DMS114 treated with DMSO at 0.1 percent for 48 hours (cell line): ENCODE measurements around the gene KDM5B.
"Not testable (repeated sequence)": the region's sequence is repeated elsewhere in the genome, so short reads cannot be mapped to it uniquely, and the experiment has no call there.

Source experiments
- DNase-seq: peaks from one replicate; lab custom pipeline; 2025; ENCODE audit not compliant: unreplicated experiment; lab: John Stamatoyannopoulos, UW

KDM5B gene

DNA sequence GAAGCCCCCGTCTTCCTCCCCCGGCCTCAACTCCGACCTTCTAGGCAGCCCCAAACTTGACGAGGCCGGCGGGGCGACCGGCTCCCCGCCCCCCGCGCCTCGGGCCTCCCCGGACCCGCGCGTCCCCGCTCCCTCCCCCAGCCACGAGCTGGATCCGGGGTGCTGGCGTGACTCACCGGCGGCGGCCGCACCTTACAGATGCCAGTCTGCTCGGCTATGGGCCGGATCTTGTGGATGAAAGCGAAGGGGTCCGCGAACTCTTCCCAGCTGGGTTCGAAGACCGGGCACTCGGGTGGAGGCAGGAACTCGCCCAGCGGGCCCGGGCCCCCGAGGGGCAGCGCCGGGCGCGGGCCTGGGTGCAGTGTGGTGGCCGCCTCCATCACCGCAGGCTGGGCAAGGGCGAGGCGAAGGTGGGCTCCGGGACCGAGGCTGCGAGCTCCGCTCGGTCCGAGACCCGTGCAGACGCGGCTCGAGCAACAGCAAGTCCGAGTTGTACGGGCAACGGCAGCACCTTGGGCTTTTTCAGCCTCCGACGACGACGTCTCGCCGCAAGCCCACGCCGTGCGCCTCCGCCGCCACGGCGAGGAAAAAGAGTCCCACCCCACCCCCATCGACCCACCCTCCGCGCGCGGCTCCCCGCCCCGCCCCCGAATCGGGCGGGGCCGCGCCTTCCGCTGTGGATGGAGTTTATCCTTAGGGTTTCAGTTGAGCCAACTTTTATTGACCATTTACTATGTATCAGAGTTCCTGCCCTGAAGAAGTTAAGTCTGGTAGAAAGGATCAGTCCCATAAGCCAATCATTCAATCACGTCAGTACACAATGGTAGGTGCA, at the start of gene KDM5B:
Gene KDM5B, minus strand, starts transcription at position 496 of the 832 bp plus-strand sequence. Its CDS starts 116 bp downstream, at position 380.
- DNase-seq = no peak

DNA sequence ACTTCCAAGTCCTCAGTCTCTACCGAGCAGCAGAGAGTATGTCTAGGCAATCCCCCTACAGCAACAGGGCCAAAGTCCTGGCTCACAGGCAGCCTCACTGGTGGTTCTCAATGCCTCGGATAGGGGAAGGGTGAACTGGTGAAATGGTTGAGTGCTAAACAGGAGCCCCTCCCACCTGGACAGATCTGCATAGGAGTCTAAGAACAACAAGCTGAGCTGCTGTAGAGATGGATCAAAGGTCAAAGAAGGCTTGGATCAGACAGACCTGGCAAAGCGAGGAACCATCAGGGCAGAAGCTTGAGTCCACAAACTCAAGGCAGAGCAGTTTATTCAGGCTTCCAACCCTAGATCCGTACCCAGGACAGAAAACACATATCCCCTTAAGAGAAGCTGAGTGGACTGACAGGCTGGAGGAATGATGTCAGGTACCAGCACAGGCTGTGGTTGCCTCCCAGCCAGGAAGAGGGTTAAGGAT, 49.0 kb upstream of the KDM5B start:
- DNase-seq = no peak

DNA sequence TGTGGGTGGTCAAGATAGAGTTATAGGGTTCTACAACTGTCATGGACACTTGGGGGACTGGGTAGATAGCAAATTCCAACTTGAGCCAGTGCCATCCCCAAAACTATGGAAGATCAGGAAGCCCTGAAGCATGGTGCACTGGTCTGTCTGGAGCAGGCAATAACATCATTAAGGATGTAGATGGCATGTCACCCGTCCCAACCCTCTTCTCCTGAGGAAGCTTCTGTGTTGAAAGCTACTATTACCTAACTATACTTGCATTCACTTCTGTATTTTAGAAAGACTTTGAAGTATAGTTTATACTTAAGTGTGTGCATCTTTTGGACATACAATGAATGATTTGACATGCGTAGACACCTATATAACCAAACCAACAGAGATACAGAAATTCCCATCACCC, 47.8 kb upstream of the KDM5B start:
- no peak for DNase-seq

DNA sequence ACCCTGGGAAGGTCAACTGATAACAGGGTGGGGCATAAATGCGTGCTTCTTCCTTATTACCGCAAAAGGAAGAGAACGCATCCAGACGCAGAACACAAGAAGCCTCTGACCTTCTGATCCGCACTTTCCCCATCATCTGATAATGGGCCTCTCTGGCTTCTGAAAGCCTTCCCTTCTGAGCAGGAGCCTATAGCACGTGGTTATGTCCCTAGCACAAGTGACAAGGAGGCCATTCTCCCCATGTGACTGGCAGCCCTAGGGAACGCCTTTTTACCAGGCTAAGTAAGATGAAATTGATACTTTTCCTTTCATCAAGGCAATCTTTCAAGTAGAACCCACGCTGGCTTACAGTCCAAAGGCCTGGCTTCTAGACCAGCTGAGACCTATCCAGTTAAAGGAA, 46.6 kb upstream of the KDM5B start:
- no peak for DNase-seq

DNA sequence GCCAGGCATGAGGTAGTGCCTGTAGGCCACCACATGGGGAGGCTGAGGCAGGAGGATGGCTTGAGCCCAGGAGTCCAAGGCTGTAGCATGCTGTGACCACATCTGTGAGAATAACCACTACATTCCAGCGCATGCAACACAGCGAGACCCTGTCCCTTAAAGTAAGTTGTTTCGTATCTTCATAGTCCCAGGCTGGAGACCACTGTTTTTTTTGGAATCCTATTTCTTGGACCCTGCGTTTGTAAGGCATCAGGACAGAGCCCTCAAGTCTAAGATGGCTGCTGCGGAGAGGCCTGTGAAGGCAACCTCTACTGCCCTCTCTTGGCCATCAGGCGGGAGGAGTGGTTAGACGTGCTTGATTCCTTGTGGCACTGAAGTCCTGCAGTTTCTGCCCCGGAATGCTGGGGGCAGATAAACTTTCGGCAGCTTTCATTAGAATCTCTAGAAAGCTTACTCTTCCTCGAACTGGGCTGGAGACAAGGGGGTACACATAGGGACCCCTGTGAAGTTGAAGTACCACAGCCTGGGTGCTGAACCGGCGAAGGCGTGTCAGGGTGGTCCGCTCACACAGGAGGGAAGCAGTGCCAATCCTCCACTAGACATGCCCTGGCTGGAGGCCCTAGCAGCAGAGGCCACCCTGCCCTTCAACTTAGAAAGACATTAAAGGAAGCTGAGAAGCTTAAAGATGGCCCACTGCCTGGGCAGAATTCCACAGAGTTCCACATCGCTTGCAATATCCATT, 44.1 kb upstream of the KDM5B start:
- DNase-seq = peak; percentile 45

DNA sequence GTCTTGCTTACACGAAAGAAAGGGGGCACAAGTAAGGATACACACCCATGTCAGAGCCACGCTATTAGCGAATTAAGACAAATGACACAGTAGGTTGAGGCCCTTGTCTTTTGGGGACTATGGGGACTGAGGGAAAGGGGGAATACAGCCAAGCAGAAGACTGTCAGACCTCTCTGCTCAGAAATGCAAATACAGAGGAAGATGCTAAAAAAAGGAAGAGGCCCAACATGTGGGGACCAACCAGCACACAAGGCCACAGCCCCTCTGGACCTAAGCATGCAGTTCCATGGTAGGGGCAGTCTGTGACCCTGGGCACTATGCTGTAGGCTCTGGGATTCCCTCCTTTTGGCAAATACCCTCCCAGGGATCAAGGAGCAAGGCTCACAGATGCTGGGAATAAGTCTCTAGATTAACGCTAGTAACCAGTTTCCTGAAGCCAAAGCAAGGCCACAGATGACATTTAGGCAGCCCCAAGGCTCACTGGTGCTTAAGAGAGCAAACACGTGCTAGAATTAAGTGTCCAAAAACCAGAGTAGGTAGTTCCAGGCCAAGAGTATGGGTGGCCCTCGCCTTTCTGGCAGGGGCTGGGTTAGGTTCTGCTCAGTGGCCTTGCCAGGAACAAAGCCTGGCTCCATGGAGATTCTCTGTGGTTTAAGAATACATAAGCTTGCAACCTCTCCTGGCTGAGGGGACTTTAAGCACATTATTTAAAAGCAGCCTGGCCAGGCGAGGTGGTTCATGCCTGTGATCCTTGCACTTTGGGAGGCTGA, 42.6 kb upstream of the KDM5B start:
- no peak for DNase-seq

DNA sequence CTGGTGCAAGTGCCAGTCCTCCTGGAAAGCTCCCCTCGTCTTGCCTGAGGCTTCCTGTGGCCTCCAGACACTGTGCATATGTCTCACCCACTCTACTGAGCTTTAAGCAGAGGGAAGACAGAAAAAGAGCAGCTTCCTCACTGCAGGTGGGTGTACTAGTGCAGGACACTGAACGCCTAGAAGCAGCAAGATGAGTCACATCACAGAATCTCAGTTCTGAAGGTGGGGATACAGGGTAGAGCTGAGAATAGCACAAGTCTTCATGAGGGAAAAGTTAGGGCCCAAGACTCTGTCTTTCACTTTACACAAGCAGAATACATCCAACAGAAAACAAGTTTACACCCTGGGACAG, 39.9 kb upstream of the KDM5B start:
- DNase-seq = no peak

DNA sequence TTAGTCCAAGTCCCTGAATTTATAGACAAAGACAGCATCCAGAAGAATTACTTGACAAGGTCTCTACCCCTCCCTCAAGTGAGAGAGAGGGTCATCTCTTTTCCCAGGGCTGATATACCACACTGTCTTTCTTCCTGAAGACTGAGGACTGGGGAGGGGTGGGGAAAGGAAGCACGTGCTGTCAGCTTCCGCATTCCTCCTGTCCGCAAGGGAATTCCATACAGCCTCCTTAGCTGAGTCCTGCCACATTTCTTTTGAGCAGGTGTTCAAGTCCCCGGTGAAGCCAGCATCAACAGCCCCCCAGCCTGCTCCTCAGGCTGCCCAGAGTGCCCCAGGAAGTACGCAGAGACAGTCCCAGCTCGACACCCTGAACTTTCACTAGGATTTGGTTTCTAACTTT, 36.7 kb upstream of the KDM5B start:
- no peak for DNase-seq

DNA sequence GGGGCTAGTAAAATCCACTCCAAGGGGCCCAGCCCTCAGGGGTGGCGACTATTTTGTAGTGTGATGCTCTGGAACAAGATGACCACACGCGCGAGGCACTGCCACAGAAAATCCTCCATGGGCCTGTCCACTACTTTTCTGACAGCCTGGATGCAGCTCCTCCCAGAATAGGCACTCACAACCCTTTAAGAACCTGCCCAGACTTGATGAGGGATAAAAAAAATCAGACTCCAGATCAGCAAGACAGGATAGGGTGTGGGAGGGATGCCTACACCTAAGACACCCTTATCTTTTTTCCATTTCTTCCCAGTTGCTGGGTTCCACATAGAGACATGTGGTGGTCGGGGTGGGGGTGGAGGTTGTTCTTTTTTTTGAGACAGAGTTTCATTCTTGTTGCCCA, 36.0 kb upstream of the KDM5B start:
- DNase-seq = no peak

DNA sequence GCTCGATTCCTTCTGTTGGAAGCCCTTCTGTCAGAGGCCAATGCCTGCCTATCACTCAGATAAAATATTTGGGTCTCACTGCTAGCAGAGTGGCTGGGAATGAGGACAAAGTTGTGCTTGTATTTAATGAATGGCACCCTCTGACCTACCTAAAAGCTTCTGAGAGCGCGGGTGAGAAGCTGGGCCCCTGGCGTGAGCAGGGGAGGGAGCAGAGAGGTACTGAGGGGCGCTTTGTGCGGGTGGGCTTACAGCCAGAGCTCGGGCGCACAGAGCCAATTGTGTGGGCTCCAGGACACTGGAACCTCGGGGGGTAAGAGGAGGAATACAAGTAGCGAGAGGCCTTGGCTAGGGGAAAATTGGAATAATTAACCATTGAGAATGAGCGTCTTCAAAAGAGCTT, 34.9 kb upstream of the KDM5B start:
- no peak for DNase-seq

DNA sequence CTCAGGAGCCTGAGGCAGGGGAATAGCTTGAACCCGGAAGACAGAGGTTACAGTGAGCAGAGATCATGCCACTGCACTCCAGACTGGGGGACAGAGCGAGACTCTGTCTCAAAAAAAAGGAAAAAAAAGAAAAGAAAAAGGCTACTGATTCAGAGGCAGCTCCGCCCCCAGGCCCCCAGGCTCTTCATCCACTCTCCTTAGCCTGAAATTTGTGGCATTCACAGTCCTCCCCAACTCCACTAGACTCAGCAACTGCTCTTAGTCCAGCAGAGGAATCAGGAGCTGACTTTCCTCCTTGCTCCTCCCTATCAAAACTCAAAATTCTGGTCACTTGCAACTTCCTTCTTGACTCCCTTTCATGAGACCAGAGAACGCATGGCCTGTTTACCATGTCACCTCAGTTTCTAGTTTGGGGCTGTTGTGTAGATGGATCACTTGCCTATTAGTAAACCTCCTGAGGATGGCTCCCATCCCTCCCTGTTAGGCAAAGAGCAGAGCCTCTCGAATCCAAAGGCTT, 29.6 kb upstream of the KDM5B start:
- DNase-seq = no peak

DNA sequence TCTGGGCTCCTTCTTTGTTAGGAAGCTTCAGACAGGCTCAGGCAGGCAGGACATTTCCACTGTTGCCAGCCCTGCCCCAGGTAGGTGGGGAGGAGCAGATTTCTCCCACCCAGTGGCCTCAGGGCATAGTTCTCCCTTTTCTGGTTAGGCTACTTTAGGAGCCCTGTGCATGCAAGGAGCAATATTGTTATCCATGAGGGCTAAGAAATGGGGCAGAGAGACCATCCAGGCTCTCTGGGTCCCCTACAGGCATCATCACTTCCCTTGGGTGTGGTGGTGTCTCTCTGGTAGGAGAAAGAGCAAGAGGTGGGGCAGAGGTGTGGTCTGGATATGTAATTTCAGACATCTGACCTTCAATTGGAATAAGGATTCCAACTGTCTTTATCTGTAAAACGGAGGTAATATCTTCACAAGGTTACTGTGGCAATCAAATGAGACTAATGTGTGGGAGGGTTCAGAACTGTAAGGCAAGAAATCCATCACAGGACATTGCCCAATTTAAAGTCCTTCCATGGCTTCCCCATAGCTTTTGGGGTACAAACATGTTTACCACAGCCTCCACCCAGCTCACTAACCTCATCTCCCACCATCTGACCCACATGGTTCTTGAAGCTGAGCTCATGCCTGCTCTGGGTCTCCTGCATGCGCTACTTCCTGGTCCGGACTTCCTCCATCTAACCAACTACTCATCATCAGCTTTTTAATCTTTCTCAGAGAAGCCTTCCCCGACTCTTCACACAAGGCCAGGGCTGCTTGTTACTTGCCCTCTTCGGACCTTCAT, 28.6 kb upstream of the KDM5B start:
- no peak for DNase-seq

DNA sequence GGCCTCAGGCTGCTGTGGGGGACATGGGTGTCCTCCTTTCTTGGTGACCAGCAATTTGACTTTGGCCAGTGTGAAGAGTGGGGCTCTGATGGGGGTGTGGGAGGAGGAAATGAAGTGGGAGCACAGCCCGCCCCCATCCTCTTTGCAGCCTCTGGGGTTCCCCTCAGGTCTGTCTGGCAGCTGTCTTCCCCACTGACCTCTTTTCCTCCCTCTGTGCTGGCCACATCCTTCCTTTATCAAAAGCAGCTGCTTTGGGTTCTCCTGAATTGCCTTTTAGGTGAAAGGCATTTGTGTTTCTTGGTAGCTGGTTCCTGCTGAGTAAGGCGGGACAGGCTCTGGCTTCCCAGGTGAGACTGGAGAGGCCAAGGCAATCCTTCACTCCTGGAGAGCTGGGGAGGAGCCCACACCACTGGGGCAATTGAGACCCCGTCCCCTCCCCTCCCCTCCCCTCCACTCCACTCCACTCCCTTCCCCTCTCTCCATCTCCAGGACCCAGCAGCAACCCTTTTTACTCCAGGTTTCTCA, 27.4 kb upstream of the KDM5B start:
- no peak for DNase-seq

DNA sequence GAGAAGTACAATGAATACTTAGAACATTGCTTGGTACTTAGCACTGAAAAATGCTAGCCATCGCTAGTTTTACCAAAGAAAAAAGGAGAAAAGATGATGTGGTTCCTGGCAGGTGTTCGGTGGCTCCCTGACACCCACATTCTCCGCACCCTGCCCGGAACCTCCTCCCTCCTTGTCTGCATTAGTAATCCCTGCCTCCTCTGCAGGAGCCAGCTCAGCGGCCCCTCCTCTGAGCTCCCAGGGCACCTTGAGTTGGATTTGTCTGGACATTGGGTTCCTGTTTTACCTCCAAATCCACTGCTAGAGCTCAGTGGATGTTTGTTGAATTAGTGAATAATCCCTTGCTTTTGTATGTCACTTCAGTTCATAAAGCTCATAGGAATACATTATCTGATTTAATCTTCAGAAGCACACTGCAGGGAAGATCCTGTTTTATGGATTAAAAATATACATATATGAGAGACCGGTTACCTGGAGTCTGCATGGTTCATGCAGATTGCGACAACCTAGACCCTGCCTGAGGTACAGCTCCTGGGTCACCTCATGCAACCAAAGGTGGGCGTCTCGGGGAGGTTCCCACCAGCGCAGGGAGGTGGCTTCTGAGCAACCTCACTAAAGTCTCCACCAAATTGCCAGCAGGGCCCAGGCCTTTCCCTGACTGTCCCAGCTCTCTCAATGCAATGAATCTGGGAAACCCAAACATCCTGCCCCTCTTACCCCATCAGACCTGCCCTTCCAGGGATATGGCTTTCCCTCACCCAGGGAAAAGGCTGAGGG, 26.7 kb upstream of the KDM5B start:
- no peak for DNase-seq

DNA sequence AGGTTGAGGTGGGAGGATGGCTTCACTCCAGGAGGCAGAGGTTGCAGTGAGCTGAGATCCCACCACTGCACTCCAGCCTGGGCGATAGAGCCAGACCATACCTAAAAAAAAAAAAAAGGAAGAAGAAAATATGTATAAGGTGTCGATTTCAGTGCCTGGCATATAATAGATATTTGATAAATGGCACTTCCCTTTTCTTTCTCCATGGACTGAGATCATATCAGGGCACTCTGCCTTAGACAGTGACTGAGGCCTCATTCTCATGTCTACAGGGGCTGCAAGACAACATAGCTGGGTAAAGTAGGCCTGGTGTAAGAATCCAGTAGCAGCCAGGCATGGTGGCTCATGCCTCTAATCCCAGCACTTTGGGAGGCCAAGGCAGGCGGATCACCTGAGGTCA, 23.7 kb upstream of the KDM5B start:
- no peak for DNase-seq

DNA sequence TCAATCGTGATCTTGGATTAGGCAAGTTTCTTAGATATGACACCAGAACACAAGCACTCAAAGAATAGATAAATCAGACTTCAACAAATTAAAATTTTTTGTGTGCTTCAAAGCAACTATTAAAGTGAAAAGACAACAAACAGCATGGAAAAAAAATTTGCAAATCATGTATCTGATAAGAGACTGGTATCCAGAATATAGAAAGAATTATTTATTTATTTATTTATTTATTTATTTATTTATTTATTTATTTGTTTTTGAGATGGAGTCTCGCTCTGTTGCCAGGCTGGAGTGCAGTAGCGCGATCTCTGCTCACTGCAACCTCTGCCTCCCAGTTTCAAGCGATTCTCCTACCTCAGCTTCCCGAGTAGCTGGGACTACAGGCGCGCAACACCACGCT, 21.0 kb upstream of the KDM5B start:
- DNase-seq = not testable (repeated sequence)

DNA sequence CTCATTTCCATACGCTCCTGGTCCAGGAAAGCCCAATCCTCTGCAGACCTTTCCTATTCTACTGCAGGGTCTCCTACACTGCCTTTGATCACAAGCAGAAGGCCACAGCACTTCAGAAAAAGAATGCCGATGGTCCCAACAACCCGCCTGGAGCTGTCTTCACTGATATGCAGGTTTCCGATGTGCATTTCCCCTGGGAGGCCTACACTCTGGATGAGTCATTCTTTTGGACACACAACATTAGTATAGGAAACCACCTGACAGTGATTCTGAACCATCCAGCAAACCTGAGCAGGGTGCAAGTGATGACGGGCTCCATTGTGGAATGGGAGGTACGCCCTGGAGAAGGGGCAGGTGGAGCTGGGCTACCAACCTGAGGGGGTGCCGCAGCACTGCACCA, 17.5 kb upstream of the KDM5B start:
- no peak for DNase-seq

DNA sequence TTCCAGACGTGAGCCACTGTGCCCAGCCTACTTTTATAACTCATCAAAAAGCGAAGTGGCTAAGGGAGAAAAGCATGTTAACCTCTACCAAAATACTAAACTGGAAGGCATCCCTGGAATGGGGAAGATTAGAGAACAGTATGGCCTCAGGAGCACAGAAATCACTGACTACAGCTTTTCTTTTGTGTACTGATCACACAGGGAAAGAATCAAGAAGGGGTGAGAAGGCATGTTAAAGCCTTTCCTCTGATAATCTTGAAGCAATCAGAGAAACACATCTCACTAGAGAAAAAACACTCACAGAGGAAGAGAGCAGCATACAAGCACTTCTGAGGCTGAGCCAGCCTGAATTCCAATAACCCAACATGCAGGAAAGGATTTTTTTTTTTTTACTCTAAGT, 13.2 kb upstream of the KDM5B start:
- no peak for DNase-seq

DNA sequence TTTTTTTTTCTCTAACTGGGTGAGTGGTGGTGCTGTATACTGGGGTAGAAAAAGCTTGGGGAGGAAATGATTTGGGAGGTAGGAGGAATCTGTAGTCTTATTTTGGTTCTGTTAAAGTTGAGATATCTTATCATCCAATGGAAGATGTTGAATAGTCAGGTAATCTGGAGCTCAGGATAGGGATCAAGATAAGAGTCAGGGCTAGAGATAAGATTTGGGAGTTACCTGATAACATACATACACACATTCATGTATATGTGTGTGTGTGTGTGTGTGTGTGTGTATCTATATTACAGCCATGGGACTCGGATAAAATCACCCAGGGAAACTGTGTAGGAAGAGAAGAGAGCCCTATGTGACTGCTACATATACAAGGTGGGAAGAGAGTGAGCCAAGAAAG, 10.6 kb upstream of the KDM5B start:
- no peak for DNase-seq

DNA sequence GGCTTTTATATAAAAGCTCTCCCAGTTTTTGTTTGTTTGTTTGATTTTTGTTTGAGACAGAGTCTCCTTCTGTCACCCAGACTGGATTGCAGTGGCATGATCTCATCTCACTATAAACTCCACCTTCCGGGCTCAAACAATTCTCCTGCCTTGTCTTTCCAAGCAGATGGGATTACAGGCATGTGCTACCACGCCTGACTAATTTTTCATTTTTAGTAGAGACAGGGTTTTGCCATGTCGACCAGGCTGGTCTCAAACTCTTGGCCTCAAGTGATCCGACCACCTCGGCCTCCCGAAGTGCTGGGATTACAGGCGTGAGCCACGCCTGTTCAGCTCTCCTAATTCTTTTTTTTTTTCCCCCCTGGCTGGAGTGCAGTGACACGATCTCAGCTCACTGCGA, 6.9 kb upstream of the KDM5B start:
- DNase-seq = no peak
